H1 (cell line): ENCODE results near the gene NKX6-1. TPM values are rescaled to one million over a fixed set of nuclear protein-coding genes. Genes with fewer than 3 reads are reported as not detected.

Experiments
- CTCF ChIA-PET: fragments of 300-600 bp; sonication (Branson Sonifier 250); formaldehyde crosslinking; loops from one replicate; lab custom pipeline; 2021; ENCODE audit not compliant: partially characterized antibody; lab: Charles Lee
- POLR2A ChIA-PET: fragments of 300-600 bp; sonication (Branson Sonifier 250); formaldehyde crosslinking; loops from one replicate; lab custom pipeline; 2021; ENCODE audit warnings: inconsistent platforms; ENCODE audit not compliant: partially characterized antibody; lab: Charles Lee
- DNase-seq, 2 experiments: peaks; one replicate each; pipeline versions ENCODE4 v3.0.0 to v3.0.0-alpha.2; 2010 to 2022; ENCODE audit warnings: low spot score in 2 of 2, low read depth in 1 of 2, mixed read lengths in 1 of 2
- FAIRE-seq: peaks from 2 replicates; lab custom pipeline; 2011; peaks lifted over from hg19 to GRCh38; lab: Jason Lieb, UNC
- H2AFZ ChIP-seq: 2 replicates; pipeline ENCODE4 v1.8.1; 2012; ENCODE audit warnings: low read length, inconsistent platforms
- H2AK5ac ChIP-seq: 2 replicates; pipeline ENCODE4 v1.6.1; 2013; ENCODE audit warnings: low read depth, low read length
- H2BK120ac ChIP-seq: replicated peaks from 2 replicates; pipeline ENCODE3; 2013; ENCODE audit warnings: low read depth, low read length, inconsistent platforms
- H2BK12ac ChIP-seq: 2 replicates; pipeline ENCODE4 v1.6.1; 2013; ENCODE audit warnings: low read depth, low read length
- H2BK15ac ChIP-seq: 2 replicates; pipeline ENCODE4 v1.6.1; 2013; ENCODE audit warnings: low read length
- H2BK20ac ChIP-seq: 2 replicates; pipeline ENCODE4 v1.6.1; 2013; ENCODE audit warnings: low read length
- H2BK5ac ChIP-seq: 2 replicates; pipeline ENCODE4 v1.6.1; 2013; ENCODE audit warnings: low read depth, low read length
- H3K14ac ChIP-seq: 2 replicates; pipeline ENCODE4 v1.6.1; 2013; ENCODE audit warnings: inconsistent platforms; ENCODE audit not compliant: insufficient read length
- H3K18ac ChIP-seq: 2 replicates; pipeline ENCODE4 v1.6.1; 2013; ENCODE audit warnings: low read length; ENCODE audit errors: extremely low read depth
- H3K23ac ChIP-seq: 2 replicates; pipeline ENCODE4 v1.6.1; 2013; ENCODE audit warnings: inconsistent platforms; ENCODE audit not compliant: insufficient read length
- H3K23me2 ChIP-seq: 2 replicates; pipeline ENCODE4 v1.6.1; 2013; ENCODE audit warnings: low read depth, low read length
- H3K27ac ChIP-seq: 2 replicates; pipeline ENCODE4 v1.6.1; 2011; ENCODE audit warnings: low read depth, low read length, inconsistent platforms
- H3K27me3 ChIP-seq, 4 experiments: replicated peaks in 1 of 4; 1 replicate in 1 of 4; 2 replicates in 3 of 4; pipeline versions ENCODE4 v1.6.1 to v1.8.1; 2011 to 2013; ENCODE audit warnings: low read length in 3 of 4, mild to moderate bottlenecking in 3 of 4, inconsistent platforms in 2 of 4, mixed read lengths in 2 of 4, moderate library complexity in 1 of 4; ENCODE audit not compliant: control insufficient read depth in 3 of 4, insufficient read depth in 3 of 4; ENCODE audit errors: extremely low read depth in 1 of 4
- H3K36me3 ChIP-seq, 4 experiments: 2 replicates each; pipeline versions ENCODE4 v1.6.1 to v1.8.1; 2011 to 2013; ENCODE audit warnings: mild to moderate bottlenecking in 4 of 4, low read length in 3 of 4, moderate library complexity in 2 of 4, control low read depth in 1 of 4, inconsistent platforms in 1 of 4; ENCODE audit not compliant: insufficient read depth in 4 of 4, control insufficient read depth in 2 of 4
- H3K4ac ChIP-seq: replicated peaks from 2 replicates; pipeline ENCODE3; 2013; ENCODE audit warnings: low read length, low read depth, mixed read lengths, inconsistent platforms; ENCODE audit not compliant: insufficient read length
- H3K4me1 ChIP-seq, 4 experiments: replicated peaks in 1 of 4; 1 replicate in 1 of 4; 2 replicates in 3 of 4; pipeline versions ENCODE4 v1.6.1 to v1.8.1; 2011 to 2013; ENCODE audit warnings: low read length in 3 of 4, inconsistent platforms in 2 of 4, mixed read lengths in 1 of 4; ENCODE audit not compliant: insufficient read depth in 4 of 4, control insufficient read depth in 3 of 4
- H3K4me2 ChIP-seq, 2 experiments: 2 replicates each; pipeline versions ENCODE4 v1.6.1 to v1.8.1; 2011 to 2013; ENCODE audit warnings: low read depth in 2 of 2, low read length in 2 of 2, control low read depth in 1 of 2, inconsistent platforms in 1 of 2, mild to moderate bottlenecking in 1 of 2; ENCODE audit not compliant: insufficient read depth in 1 of 2
- H3K4me3 ChIP-seq, 4 experiments: fragments of 200-600, 300-600 bp in 1 of 4; sonication (generic), shearing (Covaris generic), sonication (Bioruptor Twin) in 1 of 4; 2 replicates each; pipeline versions ENCODE4 v1.5.1 to v1.8.1; 2011 to 2016; ENCODE audit warnings: low read length in 4 of 4, low read depth in 3 of 4, control low read depth in 2 of 4, inconsistent platforms in 2 of 4, mild to moderate bottlenecking in 2 of 4, mixed read lengths in 1 of 4, moderate library complexity in 1 of 4; ENCODE audit not compliant: insufficient read depth in 2 of 4; ENCODE audit errors: extremely low read depth in 1 of 4
- H3K56ac ChIP-seq: replicated peaks from 2 replicates; pipeline ENCODE3; 2013; ENCODE audit warnings: low read depth, mild to moderate bottlenecking, mixed read lengths, low read length, inconsistent platforms; ENCODE audit not compliant: insufficient read length
- H3K79me1 ChIP-seq: 2 replicates; pipeline ENCODE4 v1.6.1; 2013; ENCODE audit warnings: low read depth, low read length, control low read depth
- H3K79me2 ChIP-seq, 2 experiments: 2 replicates each; pipeline versions ENCODE4 v1.6.1 to v1.8.1; 2012 to 2013; ENCODE audit warnings: low read length in 2 of 2, mild to moderate bottlenecking in 2 of 2, inconsistent platforms in 1 of 2; ENCODE audit not compliant: insufficient read depth in 2 of 2, control insufficient read depth in 1 of 2
- H3K9ac ChIP-seq, 4 experiments: replicated peaks in 1 of 4; 1 replicate in 1 of 4; 2 replicates in 3 of 4; pipeline versions ENCODE4 v1.6.1 to v1.8.1; 2011 to 2013; ENCODE audit warnings: low read depth in 3 of 4, low read length in 3 of 4, control low read depth in 2 of 4, mild to moderate bottlenecking in 2 of 4, moderate library complexity in 2 of 4, inconsistent platforms in 1 of 4; ENCODE audit errors: extremely low read depth in 1 of 4
- H3K9me3 ChIP-seq, 2 experiments: 2 replicates each; pipeline versions ENCODE4 v1.6.1 to v1.8.1; 2012 to 2013; ENCODE audit warnings: mild to moderate bottlenecking in 2 of 2, moderate library complexity in 2 of 2, control low read depth in 1 of 2, inconsistent platforms in 1 of 2, low read depth in 1 of 2, low read length in 1 of 2, mixed read lengths in 1 of 2; ENCODE audit not compliant: insufficient read depth in 2 of 2
- H4K20me1 ChIP-seq, 2 experiments: replicated peaks in 1 of 2; 2 replicates each; pipeline versions ENCODE3 to v1.8.1; 2011 to 2013; ENCODE audit warnings: inconsistent platforms in 2 of 2, low read length in 2 of 2, mild to moderate bottlenecking in 1 of 2; ENCODE audit not compliant: insufficient read depth in 2 of 2, control insufficient read depth in 1 of 2
- H4K5ac ChIP-seq: 2 replicates; pipeline ENCODE4 v1.6.1; 2013; ENCODE audit warnings: low read length, low read depth, mixed read lengths, inconsistent platforms; ENCODE audit not compliant: insufficient read length
- H4K8ac ChIP-seq: 2 replicates; pipeline ENCODE4 v1.8.0; 2013; ENCODE audit warnings: mild to moderate bottlenecking, moderate library complexity, low read length, inconsistent platforms; ENCODE audit not compliant: insufficient read depth; ENCODE audit errors: extremely low read depth
- H4K91ac ChIP-seq: replicated peaks from 2 replicates; pipeline ENCODE3; 2013; ENCODE audit warnings: low read length, mixed read lengths, inconsistent platforms; ENCODE audit not compliant: insufficient read length
- EGR1 ChIP-seq: IDR thresholded peaks from 2 replicates; pipeline ENCODE4 v1.6.1; 2011; ENCODE audit warnings: low read depth, low read length, borderline replicate concordance
- SUZ12 ChIP-seq: fragments of 200-600 bp; sonication (generic); IDR thresholded peaks from 2 replicates; pipeline ENCODE4 v1.6.1; 2012; ENCODE audit warnings: mild to moderate bottlenecking, inconsistent platforms, low read length, moderate library complexity, mixed read lengths
- WGBS, 2 experiments: shearing (Covaris generic) in 1 of 2; methylation state at CpG; one replicate each; pipeline versions ENCODE4 v1.1.6 to v1.1.7; 2013 to 2015; ENCODE audit warnings: low lambda C conversion rate in 2 of 2, mixed read lengths in 2 of 2, inconsistent platforms in 1 of 2, low coverage in 1 of 2, missing lambda C conversion rate in 1 of 2; ENCODE audit not compliant: insufficient replicate concordance in 2 of 2, insufficient coverage in 1 of 2, insufficient read length in 1 of 2; ENCODE audit errors: extremely low coverage in 1 of 2, missing lambda C conversion rate in 1 of 2; 5-methylcytosine and 5-hydroxymethylcytosine counted together
- polyA plus RNA-seq, 7 experiments: library from polyadenylated mRNA; depleted of rRNA in 3 of 7; stranded (reverse) in 5 of 7; unstranded in 2 of 7; fragments of >200 nt in 5 of 7; fragments of 200-250 nt in 2 of 7; gene quantifications; 1 replicate in 5 of 7; 2 replicates in 1 of 7; 4 replicates in 1 of 7; pipeline versions ENCODE4 v1.2.1 to v1.2.3, GENCODE V29; 2011 to 2013; ENCODE audit warnings: missing spikeins in 2 of 7, mixed read lengths in 2 of 7
- total RNA-seq: library from RNA; stranded (reverse); fragmentation: NEBNext Ultra II Directional; extraction: Animal tissue kit (Norgen Biotek cat#: 25700); gene quantifications from 2 replicates; pipeline ENCODE4 v1.2.1, GENCODE V29; 2021

Gene NKX6-1
- total and polyA plus RNA-seq, 2 of the 8 experiments (the other 6 are each of a cell fraction or from before 2014, with no cell fraction given) = 0.03 to 0.45 TPM

- Histone ChIP-seq H3K4me1 (peaks cover 8 to 47% (median 30%) of the 10 kb centered on the region in 4 experiments), H2BK120ac (no peak overlapping the region), H3K79me2 (no peaks in the 10 kb centered on the region), H2BK5ac (no peak overlapping the region), H3K9ac (no peak overlapping the region), H4K20me1 (peaks cover 11 to 16% of the 10 kb centered on the region in 2 experiments), H2BK12ac (0 out of 2 replicates have a peak overlapping the region, but pooled peaks have one; percentile 50), H3K4me3 (peak overlapping the region; percentile 19 to 65 (median 45)), H3K36me3 (peaks cover 0 to 11% (median 0%) of the 10 kb centered on the region in 4 experiments; a peak in 1 of 8 replicates), H3K4me2 (peak overlapping the region; percentile 81 to 87), H3K27ac (no peak overlapping the region), H3K14ac (no peak overlapping the region), H3K23ac (no peak overlapping the region), H3K18ac (no peak overlapping the region; the same call in 1 of the 2 replicates), H3K4ac (no peak overlapping the region), H2AK5ac (no peak overlapping the region), H2AFZ (no peak overlapping the region), H3K9me3 (no peaks in the 10 kb centered on the region), H4K5ac (no peak overlapping the region), H3K56ac (no peak overlapping the region), H4K91ac (no peak overlapping the region), H4K8ac (peak overlapping the region; percentile 53; the same call in 1 of the 2 replicates), H2BK15ac (no peak overlapping the region), H3K27me3 (peaks cover 77 to 97% (median 91%) of the 10 kb centered on the region in 4 experiments), H3K79me1 (no peaks in the 10 kb centered on the region), H3K23me2 (peaks cover 36% of the 10 kb centered on the region; the same call in 1 of the 2 replicates), H2BK20ac (no peak overlapping the region)
- TF ChIP-seq EGR1 = no peak
- peak; percentile 38; the same call in 1 of the 2 replicates for TF ChIP-seq SUZ12
- DNase-seq (peak in 1 of 2 experiments; percentile 76), FAIRE-seq (no peak)
- POLR2A ChIA-PET = no interaction called here
- 0% methylated on average over 32 of the region's 73 CpGs; no CpG with 5 or more reads in 1 of the 2 experiments for WGBS, 2 experiments
- CTCF ChIA-PET = interaction anchor here (5.0 kb wide), 1 partner anchor 15 kb away, joined by 69 read pairs; no protein-coding TSS in a partner anchor
Observed at GRCh38 chr4:84497504-84498202, 1.4 kb downstream of the NKX6-1 start.
